ENCODE data around the gene L3MBTL3. TPM values are rescaled to one million over a fixed set of nuclear protein-coding genes. Genes with fewer than 3 reads are reported as not detected.

The L3MBTL3 gene
- total RNA-seq, 4 donors from 2014 or later: 4.2 to 12.8 (median 6.2) TPM

GRCh38 chr6:130152908-130153510 lies 134.6 kb downstream of the L3MBTL3 start:
- H3K36me3 ChIP-seq: no peaks in the 10 kb centered on the region
- H3K27me3 ChIP-seq: no peaks in the 10 kb centered on the region
- 90% methylated on average over 6 of the region's 6 CpGs for WGBS

GRCh38 chr6:130156908-130157307 lies 138.5 kb downstream of the L3MBTL3 start:
- Histone ChIP-seq H3K27ac (no peak overlapping the region), H3K36me3 (no peaks in the 10 kb centered on the region), H3K4me3 (no peak overlapping the region), H3K4me1 (no peaks in the 10 kb centered on the region), H3K9me3 (peaks cover 4% of the 10 kb centered on the region), H3K27me3 (no peaks in the 10 kb centered on the region)
- 96% methylated on average over 5 of the region's 5 CpGs for WGBS
- no peak for TF ChIP-seq CTCF (IDR thresholded peaks at IDR 0.05)
- TF ChIP-seq POLR2A (IDR thresholded peaks at IDR 0.05): no peak
- no peak for DNase-seq (ENCODE audit: low spot score in 2 of 2)

More at GRCh38 chr6:130152908-130153510, 134.6 kb downstream of the L3MBTL3 start:
- H3K4me1 ChIP-seq: no peaks in the 10 kb centered on the region
- TF ChIP-seq POLR2AphosphoS5 (IDR thresholded peaks at IDR 0.05): no peak
- H3K27ac ChIP-seq: no peak overlapping the region
- no peak for DNase-seq (ENCODE audit: low spot score in 2 of 2)
- H3K9me3 ChIP-seq: no peaks in the 10 kb centered on the region
- H3K4me3 ChIP-seq: no peak overlapping the region

- Histone ChIP-seq H3K36me3 (no peaks in the 10 kb centered on the region), H3K27ac (no peak overlapping the region), H3K9me3 (peaks cover 4% of the 10 kb centered on the region), H3K4me3 (no peak overlapping the region), H3K27me3 (no peaks in the 10 kb centered on the region), H3K4me1 (no peaks in the 10 kb centered on the region)
- no peak for TF ChIP-seq CTCF (IDR thresholded peaks at IDR 0.05)
- no peak for TF ChIP-seq EP300 (IDR thresholded peaks at IDR 0.05)
- no peak for TF ChIP-seq POLR2AphosphoS5 (IDR thresholded peaks at IDR 0.05)
- no peak for TF ChIP-seq POLR2A (IDR thresholded peaks at IDR 0.05)
- DNase-seq (ENCODE audit: low spot score in 2 of 2): no peak
- WGBS: 92% methylated on average over 2 of the region's 2 CpGs
Measured at GRCh38 chr6:130158056-130158455, 139.7 kb downstream of the L3MBTL3 start.

DNA sequence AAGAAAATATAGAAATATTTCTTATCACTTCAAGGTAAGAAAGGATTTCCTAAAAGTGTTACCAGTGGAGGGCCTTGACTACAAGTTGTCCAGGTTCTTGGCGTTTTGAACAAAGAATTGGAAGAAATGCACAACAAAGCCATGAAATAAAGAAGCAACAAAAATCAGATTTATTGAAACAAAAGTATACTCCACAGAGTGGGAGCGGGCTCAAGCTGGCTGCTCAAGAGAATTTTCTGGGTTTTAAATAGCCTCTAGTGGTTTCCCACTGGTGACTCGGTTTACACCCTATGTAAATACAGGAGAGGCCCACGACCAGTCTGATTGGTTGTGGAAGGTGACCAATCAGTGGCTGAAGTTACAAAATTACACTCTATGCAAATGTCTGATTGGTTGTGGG lies 140.2 kb downstream of the L3MBTL3 start:
- Histone ChIP-seq H3K36me3 (no peaks in the 10 kb centered on the region), H3K9me3 (peaks cover 4% of the 10 kb centered on the region), H3K4me1 (no peaks in the 10 kb centered on the region), H3K27ac (no peak overlapping the region), H3K27me3 (no peaks in the 10 kb centered on the region), H3K4me3 (no peak overlapping the region)
- DNase-seq (ENCODE audit: low spot score in 2 of 2): no peak
- no peak for TF ChIP-seq POLR2A (IDR thresholded peaks at IDR 0.05)
- TF ChIP-seq POLR2AphosphoS5 (IDR thresholded peaks at IDR 0.05): no peak
- no peak for TF ChIP-seq CTCF (IDR thresholded peaks at IDR 0.05)
- TF ChIP-seq EP300 (IDR thresholded peaks at IDR 0.05): no peak
- WGBS: 96% methylated on average over 4 of the region's 4 CpGs

GRCh38 chr6:130159956-130160355 lies 141.6 kb downstream of the L3MBTL3 start:
- no peak for DNase-seq (ENCODE audit: low spot score in 2 of 2)
- Histone ChIP-seq H3K4me1 (no peaks in the 10 kb centered on the region), H3K27me3 (no peaks in the 10 kb centered on the region), H3K36me3 (no peaks in the 10 kb centered on the region), H3K9me3 (peaks cover 4% of the 10 kb centered on the region), H3K27ac (no peak overlapping the region), H3K4me3 (no peak overlapping the region)
- no peak for TF ChIP-seq EP300 (IDR thresholded peaks at IDR 0.05)
- no peak for TF ChIP-seq POLR2A (IDR thresholded peaks at IDR 0.05)
- no peak for TF ChIP-seq CTCF (IDR thresholded peaks at IDR 0.05)
- no peak for TF ChIP-seq POLR2AphosphoS5 (IDR thresholded peaks at IDR 0.05)
- 15% methylated on average over 3 of the region's 3 CpGs for WGBS
